Caki2 (cell line): ENCODE data around the gene TAX1BP1. TPM values are rescaled to one million over a fixed set of nuclear protein-coding genes. Genes with fewer than 3 reads are reported as not detected.
A peak's percentile ranks its signal among the peaks of the same experiment; 100 is the strongest.
"Not testable (repeated sequence)": the region's sequence is repeated elsewhere in the genome, so short reads cannot be mapped to it uniquely, and the experiment has no call there.

Experiments
- DNase-seq: peaks from one replicate; pipeline ENCODE4 v3.0.0-alpha.2; 2015; ENCODE audit warnings: low read depth
- in situ Hi-C: cut with HindIII; loops from 2 replicates; pipeline ENCODE4 v1.10.0; 2016; ENCODE audit warnings: low sequenced_read_pairs, low pct_unique_long_range_greater_than_20kb, mixed read lengths
- total RNA-seq: library from RNA; depleted of rRNA; stranded (reverse); fragments of >200 nt; shearing (Covaris generic); gene quantifications from 2 replicates; pipeline ENCODE4 v1.2.3, GENCODE V29; 2014; ENCODE audit warnings: low replicate concordance

Gene TAX1BP1
- total RNA-seq, 1 experiment from 2014 or later: 29.7 TPM

DNA sequence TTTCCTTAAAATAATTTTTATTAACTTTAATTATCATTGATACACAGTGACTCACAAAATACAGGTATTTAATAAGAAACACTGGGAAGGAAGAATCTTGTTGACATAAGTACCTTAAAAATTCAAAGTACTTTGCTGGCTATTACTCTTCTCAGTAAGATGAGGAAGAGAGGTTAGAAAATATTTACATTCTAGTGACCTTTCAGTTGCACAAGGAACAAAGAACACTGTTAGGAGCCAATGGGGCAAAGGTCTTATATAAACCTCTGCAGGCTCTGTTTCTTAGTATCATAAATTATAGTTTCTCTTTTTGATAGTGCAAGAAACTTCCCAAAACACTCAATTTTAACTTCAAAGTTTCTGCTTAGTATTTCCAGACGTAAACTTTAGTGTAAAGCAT is 4.8 kb upstream of the TAX1BP1 start:
- DNase-seq: no peak

DNA sequence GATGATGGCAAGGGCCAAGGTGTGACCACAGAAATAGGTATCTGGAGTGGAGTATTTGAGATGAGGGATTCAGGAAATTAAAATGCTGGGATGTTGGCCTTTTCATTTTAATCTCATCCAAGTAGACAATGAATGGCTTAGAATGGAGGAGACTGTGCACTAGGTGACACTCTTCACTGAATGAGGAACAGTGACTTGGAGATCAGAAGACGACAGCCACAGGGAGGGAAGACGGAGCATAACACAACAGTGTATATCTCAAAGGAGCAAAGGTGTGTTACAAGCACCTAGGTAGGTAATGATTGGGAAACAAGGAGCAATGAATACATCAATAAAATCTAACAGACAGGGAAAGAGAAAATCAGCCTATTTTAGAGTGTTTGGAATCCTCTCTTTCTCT is 4.1 kb upstream of the TAX1BP1 start:
- DNase-seq: no peak
- in situ Hi-C loops: no loop called here

More for the DNA sequence above, 4.8 kb upstream of the TAX1BP1 start:
- in situ Hi-C loops: no loop called here

DNA sequence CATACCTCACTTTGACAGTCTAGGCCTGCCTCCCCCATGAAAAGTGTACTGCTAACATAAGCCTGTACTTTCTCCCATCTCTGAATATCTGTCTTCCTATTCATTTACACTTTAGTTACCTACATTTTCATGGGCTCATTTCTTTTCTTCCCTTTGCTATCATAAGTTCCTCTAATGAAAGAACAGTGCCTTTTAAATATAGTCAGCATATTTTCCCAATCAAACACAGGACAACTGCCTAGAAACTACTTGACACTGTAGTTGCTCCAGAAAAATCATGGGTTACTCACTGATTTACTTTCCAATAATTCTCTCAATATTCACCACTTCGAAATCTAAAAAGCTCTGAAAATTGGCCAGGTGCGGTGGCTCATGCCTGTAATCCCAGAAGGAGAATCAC is 2.8 kb upstream of the TAX1BP1 start:
- in situ Hi-C loops: no loop called here
- DNase-seq: no peak

DNA sequence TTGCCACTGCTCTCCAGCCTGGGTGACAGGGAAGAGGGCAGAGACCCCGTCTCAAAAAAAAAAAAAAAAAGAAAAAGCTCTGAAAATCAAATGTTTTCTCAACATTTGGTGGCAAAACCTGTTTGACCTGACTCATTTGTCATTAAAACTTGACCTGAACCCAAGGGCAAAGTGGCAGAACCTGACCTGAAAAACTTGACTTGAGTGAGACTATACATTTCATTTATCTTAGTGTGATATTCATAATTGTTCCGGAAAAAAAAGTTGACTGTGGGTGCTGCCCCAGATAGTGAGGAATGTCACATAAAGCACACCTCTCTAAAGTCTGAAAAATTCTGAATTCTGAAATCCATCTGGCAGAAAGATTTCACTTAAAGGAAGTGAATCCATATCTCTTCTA is 2.3 kb upstream of the TAX1BP1 start:
- in situ Hi-C loops: no loop called here
- no peak for DNase-seq

DNA sequence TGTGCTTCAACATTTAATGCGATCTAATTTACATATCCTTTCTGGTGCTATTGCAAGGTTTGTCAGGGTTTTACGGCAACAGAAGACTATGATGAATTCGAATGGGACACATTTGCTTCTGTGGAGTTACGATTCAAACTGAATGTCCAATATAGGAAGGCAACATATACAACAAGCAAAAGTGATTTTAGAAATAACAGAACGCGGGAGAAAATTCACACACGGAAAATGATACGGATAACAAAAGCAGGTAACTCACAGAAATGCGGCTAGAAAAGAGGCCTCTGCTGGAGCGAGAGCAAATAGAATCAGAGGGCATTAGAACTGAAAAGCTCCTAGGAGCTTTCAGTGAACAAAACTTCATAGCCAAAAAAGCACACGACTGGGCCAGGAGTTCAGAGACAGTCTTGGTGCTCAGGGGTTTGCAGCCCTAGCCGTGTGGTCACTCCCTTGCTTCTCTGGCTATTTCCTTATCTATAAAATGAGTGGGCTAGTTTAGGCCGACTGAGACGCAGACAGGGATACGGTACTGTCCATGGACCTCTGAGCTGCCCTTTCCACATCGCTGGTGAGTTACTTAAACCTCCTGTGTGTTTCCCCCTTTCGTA is 557 bp upstream of the TAX1BP1 start:
- in situ Hi-C loops: no loop called here
- DNase-seq: no peak

DNA sequence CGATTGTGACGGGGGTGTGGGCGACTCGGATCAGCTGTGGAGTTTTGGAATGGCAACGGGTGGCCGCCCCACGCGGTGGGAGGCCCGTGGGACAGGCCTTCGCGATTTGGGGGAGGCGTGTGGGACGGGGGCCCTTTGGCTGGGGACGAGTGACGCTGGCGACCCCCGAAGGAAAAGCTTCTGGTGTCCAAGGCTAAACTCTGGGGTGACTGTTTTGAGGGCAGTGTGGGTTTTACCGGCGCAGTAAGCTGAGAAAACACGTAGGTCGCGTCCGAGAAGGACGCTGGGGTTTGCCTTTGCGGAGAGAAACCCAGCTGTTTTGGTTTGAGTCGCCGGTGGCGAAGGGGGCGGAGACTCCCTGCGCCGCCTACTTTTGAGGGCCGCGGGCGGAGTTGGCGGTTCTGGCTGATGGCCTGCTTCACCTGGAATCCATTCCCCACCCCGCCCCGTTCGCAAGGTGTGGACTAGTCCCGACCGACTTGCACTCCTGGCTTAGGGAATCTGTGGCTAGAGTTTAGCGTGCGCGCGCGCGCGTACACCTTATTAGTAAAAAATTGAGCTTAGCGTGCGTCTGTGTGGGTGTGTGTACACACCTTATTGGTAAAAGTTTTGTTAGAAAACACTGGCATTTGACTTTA is 606 bp downstream of the TAX1BP1 start:
- peak; percentile 88 for DNase-seq
- in situ Hi-C loops: no loop called here

DNA sequence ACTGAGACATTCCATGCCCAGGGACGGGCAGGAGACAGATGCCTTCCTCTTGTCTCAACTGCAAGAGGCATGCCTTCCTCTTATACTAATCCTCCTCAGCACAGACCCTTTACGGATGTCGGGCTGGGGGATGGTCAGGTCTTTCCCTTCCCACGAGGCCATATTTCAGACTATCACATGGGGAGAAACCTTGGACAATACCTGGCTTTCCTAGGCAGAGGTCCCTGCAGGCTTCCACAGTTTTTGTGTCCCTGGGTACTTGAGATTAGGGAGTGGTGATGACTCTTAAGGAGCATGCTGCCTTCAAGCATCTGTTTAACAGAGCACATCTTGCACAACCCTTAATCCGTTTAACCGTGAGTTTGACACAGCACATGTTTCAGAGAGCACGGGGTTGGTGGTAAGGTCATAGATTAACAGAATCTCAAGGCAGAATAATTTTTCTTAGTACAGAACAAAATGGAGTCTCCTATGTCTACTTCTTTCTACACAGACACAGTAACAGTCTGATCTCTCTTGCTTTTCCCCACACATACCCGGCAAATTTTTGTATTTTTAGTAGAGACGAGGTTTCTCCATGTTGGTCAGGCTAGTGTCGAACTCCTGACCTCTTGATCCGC is 2.2 kb downstream of the TAX1BP1 start:
- in situ Hi-C loops, DNase-seq: not testable (repeated sequence)

DNA sequence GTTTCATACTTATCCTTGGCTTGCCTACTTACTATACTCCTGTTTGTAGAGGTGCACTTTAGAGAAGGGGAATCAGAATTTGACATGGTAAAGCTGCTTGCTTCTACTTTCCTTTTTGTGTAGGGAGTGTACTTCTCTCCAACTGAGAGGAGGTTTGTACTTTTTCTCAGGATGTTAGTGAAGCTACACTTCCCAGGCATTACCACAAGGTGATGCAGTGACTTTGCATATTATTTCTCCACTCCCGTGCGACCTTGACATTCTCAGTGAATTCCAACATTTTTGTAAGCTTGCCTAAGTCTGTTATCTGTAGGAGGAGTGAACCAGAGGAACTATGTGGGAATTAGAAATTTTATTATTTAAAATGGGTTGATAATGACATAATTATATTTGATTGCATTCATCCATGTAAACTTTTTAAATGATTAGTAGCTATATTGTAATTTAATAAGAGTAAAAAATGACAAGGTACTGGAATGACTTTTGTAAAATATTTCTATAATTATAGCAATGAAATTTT is 5.2 kb downstream of the TAX1BP1 start:
- DNase-seq: peak; percentile 80
- in situ Hi-C loops: no loop called here

DNA sequence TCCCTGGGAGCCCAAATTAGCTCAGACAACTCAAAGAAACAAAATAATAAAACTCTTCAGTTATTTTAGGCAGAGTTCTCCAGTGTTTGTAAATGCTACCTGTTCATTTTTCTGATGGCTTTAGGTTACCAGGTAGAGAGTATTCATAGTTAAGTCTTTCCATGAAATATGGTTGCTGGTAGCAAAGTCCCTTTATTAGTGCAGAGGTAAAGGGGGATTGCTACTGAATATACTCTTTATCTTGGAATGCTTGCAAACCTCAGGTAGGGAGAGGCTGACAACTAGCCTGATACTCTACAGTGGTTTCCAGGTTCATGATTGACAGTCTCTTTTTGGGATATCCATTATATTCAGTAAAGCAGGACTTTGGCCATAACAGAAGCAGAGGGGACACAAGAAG is 6.5 kb downstream of the TAX1BP1 start:
- in situ Hi-C loops: no loop called here
- no peak for DNase-seq

DNA sequence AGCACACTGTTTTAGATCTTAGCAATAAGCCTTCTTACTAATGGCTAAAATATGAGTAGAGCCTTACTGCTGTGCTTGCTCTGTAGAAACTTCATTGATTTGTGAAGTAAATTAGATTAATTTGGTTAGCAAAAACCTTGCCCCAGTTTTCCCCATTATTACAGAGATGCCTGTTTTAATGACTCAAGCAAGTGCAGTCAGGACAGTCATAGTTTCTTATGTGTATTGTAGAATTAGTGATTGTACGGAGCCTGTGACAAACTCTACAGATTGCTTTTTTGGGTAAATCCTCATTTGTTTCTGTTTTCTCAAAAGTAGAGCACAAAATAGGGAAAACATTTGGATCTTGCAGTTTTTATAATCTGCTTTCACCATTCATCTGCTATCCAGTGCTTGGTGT is 7.0 kb downstream of the TAX1BP1 start:
- in situ Hi-C loops: no loop called here
- no peak for DNase-seq

DNA sequence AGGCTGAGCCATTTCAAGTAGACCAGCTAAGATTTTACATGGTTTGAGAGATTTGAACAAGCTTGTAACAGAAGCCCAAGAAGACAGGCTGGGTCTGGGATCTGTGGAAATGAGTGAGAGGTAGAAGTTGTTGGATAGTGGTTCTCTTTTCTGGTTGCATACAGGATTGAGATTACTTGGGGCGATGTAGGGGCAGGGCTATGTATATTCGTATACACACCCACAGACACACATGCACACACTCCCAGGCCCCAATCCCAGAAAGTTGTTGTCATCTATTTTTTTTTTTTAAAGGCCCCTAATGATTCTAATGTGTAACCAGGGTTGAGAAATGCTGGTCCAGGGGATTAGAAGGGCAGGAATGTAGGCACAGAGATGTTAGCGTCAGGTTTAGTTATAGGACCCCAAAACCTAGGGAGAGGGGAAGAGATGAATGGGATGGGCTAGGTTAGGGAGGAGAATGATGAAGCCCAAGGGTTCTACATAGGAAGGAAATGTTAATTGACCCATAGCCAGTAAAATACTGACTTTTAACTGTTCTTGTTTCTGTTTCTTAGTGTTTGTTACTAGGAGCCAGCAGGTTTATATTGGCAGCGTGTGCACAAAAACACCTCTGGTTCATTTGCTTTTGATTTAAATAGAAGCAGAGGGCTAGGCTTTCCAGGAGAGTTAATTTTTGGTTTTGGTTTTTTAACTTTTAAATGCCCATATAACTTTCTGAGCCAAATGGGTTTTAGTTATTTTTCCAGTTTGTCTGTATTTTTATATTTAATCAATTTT is 7.8 kb downstream of the TAX1BP1 start:
- in situ Hi-C loops: no loop called here
- no peak for DNase-seq

DNA sequence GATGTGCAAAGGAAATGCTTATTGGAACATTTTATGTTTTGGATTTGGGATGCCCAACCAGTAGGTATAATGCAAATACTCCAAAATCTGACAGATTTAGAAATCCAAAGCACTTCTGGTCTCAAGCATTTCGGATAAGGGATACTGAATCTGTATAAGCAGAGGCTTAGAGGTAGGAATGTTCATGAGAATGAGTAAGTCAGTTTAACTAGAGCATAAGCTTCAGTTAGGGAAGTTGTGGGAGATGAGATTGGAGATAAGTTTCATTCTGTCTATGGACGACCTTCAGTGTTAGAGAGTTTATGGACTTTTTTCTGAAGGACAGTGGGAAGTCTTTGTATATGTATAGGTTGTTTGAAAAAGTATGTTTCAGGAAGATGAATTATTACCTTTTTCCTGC is 10.4 kb downstream of the TAX1BP1 start:
- in situ Hi-C loops: no loop called here
- DNase-seq: no peak

DNA sequence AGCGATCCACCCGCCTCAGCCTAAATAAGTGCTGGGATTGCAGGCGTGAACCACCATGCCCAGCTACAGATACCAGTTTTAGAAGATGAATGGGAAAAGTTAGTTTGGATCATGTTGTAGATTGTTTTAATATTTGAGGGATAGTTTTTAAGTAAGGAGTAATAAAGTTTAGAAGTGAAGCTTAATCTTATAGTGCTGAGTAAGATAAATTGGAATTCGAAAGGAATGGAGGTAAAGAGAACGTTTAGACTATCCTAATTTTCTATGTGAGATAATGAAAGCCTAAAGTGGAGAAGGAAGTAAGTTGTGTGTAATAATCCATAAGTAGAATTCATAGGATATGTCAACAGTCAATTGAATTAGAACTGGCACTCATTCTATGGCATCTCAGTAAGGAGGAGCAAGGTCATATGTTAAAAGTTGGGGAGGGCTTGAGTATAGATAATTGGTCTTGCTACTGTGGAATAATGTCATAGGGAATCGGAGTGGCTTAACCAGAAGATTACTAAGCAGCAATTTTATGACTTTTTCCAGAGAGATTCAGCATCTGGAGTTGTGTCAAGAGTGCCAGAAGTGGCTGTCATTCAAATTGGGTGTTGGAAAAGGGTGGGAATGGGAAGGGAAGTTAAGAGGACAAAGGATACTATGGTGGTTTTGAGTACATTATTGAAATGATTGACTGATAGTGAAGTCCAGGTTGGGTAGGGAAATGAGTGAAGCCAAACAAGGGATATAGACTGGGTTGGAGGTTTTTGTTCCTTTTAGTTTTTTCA is 12.1 kb downstream of the TAX1BP1 start:
- in situ Hi-C loops: no loop called here

DNA sequence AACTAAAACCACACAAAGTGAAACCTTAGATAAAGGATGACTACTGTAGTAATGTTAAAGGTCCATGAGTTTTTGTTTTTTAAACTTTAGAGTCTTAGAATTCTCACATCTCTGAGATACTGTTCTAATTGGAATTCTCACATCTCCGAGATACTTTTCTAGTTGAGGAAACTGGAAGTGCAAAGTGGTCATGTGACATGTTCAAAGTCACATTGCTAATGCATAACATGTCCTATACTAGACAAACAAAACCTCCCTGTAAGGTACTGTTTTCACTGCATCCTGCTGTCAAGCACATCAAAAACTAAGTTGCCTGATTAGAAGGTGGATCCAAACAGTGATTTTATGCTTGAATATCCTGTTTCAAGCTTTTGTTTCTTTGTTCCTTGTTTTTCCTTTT is 13.9 kb downstream of the TAX1BP1 start:
- in situ Hi-C loops: no loop called here
- no peak for DNase-seq

More for the DNA sequence above, 12.1 kb downstream of the TAX1BP1 start:
- DNase-seq: no peak

DNA sequence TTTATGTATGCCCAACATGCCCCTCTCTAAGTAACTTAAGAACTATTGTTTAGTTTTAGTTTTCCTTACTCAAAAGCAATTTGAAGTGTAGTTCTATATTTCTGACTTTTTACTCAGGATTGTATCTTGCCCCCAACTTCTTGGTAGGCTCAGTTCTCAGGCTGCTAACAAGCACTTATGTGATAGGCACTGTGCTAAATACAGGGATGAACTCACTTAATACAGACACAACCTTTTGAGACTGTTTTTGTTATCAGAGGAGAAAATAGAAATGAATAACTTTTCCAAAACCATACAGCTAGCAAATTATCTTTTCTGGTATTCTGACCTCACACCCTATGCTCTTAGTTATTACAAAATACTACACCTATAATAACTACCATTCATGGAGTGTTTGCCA is 16.3 kb downstream of the TAX1BP1 start:
- in situ Hi-C loops: no loop called here
- DNase-seq: no peak

DNA sequence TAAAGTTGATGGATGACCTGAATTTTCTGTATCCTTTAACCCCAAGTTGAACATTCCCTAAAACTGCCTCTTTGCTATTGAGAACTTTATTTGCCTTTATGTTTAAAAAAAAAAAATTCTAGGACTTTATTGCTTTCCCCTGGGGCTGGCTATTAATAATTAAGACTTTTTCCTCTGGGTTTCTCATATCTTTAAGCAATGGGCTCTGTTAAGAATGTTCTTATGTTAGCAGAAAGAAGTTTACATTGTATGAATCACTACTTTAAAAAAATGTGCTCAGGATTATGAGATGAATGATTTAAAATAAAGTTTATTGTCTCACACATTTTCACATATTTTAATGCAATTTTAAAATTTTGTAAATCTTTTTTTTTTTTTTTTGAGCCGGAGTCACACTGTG is 19.5 kb downstream of the TAX1BP1 start:
- in situ Hi-C loops: no loop called here
- DNase-seq: no peak

DNA sequence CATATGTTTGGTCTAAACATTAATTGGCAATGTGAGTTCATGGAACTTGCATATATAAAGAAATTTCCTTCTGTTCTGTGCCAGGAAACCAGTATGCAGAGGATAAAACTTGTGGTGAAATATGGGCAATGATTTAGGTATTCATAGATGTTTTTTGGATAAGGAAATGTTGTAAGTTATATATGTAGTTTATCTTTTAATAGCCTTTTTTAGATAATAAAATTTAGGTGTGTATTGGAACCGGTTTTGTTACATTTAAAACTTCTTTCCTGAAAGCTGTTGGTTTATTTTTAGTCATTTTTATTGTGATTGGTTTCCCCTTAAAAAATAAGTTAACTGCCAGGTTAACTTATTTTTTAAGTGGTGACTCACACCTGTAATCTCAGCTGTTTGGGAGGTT is 22.1 kb downstream of the TAX1BP1 start:
- in situ Hi-C loops: no loop called here
- DNase-seq: no peak

DNA sequence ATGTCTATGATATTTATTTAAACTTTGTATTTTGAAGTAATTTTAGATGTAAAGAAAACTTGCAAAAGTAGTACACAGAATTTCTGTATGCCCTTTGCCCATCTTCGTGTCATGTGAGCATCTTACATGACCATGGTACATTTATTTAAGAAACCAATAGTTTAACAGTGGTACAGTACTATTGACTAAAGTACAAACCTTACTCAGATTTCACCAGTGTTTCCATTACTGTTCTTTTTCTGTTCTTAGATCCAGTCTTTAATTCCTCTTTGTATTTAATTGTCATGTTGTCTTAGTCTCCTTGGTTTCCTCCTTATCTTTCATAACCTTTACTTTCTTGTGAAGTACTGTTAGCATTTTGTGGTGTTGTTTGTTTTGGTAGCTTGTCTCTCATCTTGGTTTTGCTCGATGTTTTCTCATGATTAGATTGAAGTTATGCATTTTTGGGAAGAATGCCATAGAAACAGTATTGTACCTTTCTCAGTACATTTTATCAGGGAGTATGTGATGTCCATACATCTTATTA is 24.1 kb downstream of the TAX1BP1 start:
- no peak for DNase-seq
- in situ Hi-C loops: no loop called here
